Thyroid gland (tissue), 4 donors: Measurements from ENCODE around the gene ITIH5.

ENCODE experiments used
- CTCF ChIP-seq, 6 experiments: fragments of 200-600 bp in 3 of 6; fragments of 450-650 bp in 3 of 6; sonication (generic) in 3 of 6; IDR thresholded peaks; one replicate each; pipeline ENCODE4 v1.5.1; 2016 to 2019; ENCODE audit warnings: antibody characterized with exemption in 6 of 6, mild to moderate bottlenecking in 2 of 6, inconsistent platforms in 1 of 6, moderate library complexity in 1 of 6
- POLR2A ChIP-seq, 2 donors: fragments of 450-650 bp; IDR thresholded peaks; one replicate each; pipeline ENCODE4 v1.6.1; 2017; ENCODE audit warnings: antibody characterized with exemption in 2 of 2, mild to moderate bottlenecking in 2 of 2, moderate library complexity in 1 of 2

DNA sequence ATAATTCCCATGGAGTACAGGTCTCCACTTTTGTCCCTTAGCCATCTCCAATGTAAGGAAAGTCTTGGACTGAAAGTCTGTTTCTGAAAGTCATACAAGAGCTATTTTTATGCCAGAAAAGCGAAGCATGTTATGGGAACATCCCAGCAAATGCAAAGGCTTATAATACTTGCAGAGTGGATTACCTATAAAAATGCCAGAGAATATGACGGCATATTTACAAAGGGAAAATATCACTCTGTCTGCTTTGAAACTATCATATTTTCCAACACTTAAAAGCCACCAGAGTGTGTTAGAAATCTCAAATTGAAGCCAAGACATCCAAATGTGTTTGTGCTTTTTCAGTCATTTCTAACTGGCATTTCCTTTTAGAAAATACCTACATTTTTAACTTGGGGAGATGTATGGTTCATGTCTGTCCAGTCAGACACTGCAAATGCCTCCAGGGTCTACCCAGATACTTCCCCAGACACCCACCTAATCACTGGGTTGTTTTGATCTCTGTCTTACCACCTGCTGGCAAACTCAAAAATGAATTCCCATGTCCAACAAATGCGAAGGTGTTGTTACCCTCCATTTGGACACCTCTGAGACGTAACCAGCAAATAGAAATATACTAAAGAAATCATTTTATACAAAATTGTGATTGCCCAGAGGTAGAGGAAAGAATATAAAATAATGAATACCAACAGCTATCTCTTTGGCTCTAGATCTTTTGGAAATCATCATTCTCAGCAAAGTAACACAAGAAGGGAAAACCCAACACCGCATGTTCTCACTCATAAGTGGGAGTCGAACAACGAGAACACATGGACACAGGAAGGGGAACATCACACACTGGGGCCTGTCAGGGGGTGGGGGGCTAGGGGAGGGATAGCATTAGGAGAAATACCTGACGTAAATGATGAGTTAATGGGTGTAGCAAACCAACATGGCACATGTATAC, 37.6 kb upstream of the ITIH5 start:
- TF ChIP-seq CTCF (IDR thresholded peaks at IDR 0.05) (no peak), POLR2A (IDR thresholded peaks at IDR 0.05) (no peak)
